ENCODE measurements around the gene ABCC8.
A peak's percentile ranks its signal among the peaks of the same experiment; 100 is the strongest.

Gene ABCC8

GRCh38 chr11:17494019-17494418 lies 17.4 kb upstream of the ABCC8 start:
- H3K4me3 Mint-ChIP-seq: no peak overlapping the region
- DNase-seq (no peak), ATAC-seq (replicated peaks) (no peak)
- H3K27ac Mint-ChIP-seq: no peak overlapping the region
- H3K36me3 Mint-ChIP-seq: no peaks in the 10 kb centered on the region
- H3K9me3 Mint-ChIP-seq: no peaks in the 10 kb centered on the region
- peaks cover 5 to 26% of the 10 kb centered on the region in 2 donors for H3K27me3 Mint-ChIP-seq
- H3K4me1 Mint-ChIP-seq: no peaks in the 10 kb centered on the region

GRCh38 chr11:17490938-17491337 lies 14.3 kb upstream of the ABCC8 start:
- no peak overlapping the region for H3K4me3 Mint-ChIP-seq
- DNase-seq (no peak), ATAC-seq (replicated peaks) (no peak)
- no peaks in the 10 kb centered on the region for H3K9me3 Mint-ChIP-seq
- no peak overlapping the region for H3K27ac Mint-ChIP-seq
- no peaks in the 10 kb centered on the region for H3K36me3 Mint-ChIP-seq
- no peaks in the 10 kb centered on the region for H3K4me1 Mint-ChIP-seq
- peaks cover 17 to 38% of the 10 kb centered on the region in 2 donors for H3K27me3 Mint-ChIP-seq

GRCh38 chr11:17490232-17490631 lies 13.6 kb upstream of the ABCC8 start:
- H3K27me3 Mint-ChIP-seq: peaks cover 17 to 38% of the 10 kb centered on the region in 2 donors
- H3K4me1 Mint-ChIP-seq: no peaks in the 10 kb centered on the region
- H3K9me3 Mint-ChIP-seq: no peaks in the 10 kb centered on the region
- no peak overlapping the region for H3K4me3 Mint-ChIP-seq
- DNase-seq (no peak), ATAC-seq (replicated peaks) (no peak)
- no peaks in the 10 kb centered on the region for H3K36me3 Mint-ChIP-seq
- H3K27ac Mint-ChIP-seq: no peak overlapping the region

- H3K4me1 Mint-ChIP-seq: no peaks in the 10 kb centered on the region
- ATAC-seq (replicated peaks) (no peak), DNase-seq (no peak)
- peaks cover 17 to 38% of the 10 kb centered on the region in 2 donors for H3K27me3 Mint-ChIP-seq
- no peaks in the 10 kb centered on the region for H3K36me3 Mint-ChIP-seq
- H3K9me3 Mint-ChIP-seq: no peaks in the 10 kb centered on the region
- H3K27ac Mint-ChIP-seq: no peak overlapping the region
- no peak overlapping the region for H3K4me3 Mint-ChIP-seq
Measured at GRCh38 chr11:17489751-17490150, 13.1 kb upstream of the ABCC8 start.

- Mint-ChIP-seq H3K27me3 (peaks cover 17 to 29% of the 10 kb centered on the region in 2 donors), H3K27ac (no peak overlapping the region), H3K36me3 (no peaks in the 10 kb centered on the region), H3K4me3 (no peak overlapping the region), H3K4me1 (no peaks in the 10 kb centered on the region), H3K9me3 (peaks cover 0 to under 1% of the 10 kb centered on the region in 2 donors)
- DNase-seq (no peak), ATAC-seq (replicated peaks) (no peak)
Measured at GRCh38 chr11:17488563-17488962, 11.9 kb upstream of the ABCC8 start.

GRCh38 chr11:17486646-17487045 lies 10.0 kb upstream of the ABCC8 start:
- Mint-ChIP-seq H3K9me3 (peaks cover 0 to 3% of the 10 kb centered on the region in 2 donors), H3K36me3 (no peaks in the 10 kb centered on the region), H3K27ac (no peak overlapping the region), H3K4me3 (no peak overlapping the region), H3K27me3 (peaks cover 16 to 27% of the 10 kb centered on the region in 2 donors), H3K4me1 (no peaks in the 10 kb centered on the region)
- ATAC-seq (replicated peaks) (no peak), DNase-seq (no peak)

- peaks cover 0 to 3% of the 10 kb centered on the region in 2 donors for H3K9me3 Mint-ChIP-seq
- no peaks in the 10 kb centered on the region for H3K36me3 Mint-ChIP-seq
- H3K4me3 Mint-ChIP-seq: no peak overlapping the region
- ATAC-seq (replicated peaks) (no peak), DNase-seq (no peak)
- peaks cover 25 to 28% of the 10 kb centered on the region in 2 donors for H3K27me3 Mint-ChIP-seq
- H3K4me1 Mint-ChIP-seq: no peaks in the 10 kb centered on the region
- no peak overlapping the region for H3K27ac Mint-ChIP-seq
Measured at GRCh38 chr11:17483505-17483904, 6.9 kb upstream of the ABCC8 start.

- no peaks in the 10 kb centered on the region for H3K4me1 Mint-ChIP-seq
- no peaks in the 10 kb centered on the region for H3K36me3 Mint-ChIP-seq
- ATAC-seq (replicated peaks) (no peak), DNase-seq (no peak)
- peaks cover 33 to 37% of the 10 kb centered on the region in 2 donors for H3K27me3 Mint-ChIP-seq
- peaks cover 0 to 3% of the 10 kb centered on the region in 2 donors for H3K9me3 Mint-ChIP-seq
- H3K4me3 Mint-ChIP-seq: no peak overlapping the region
- H3K27ac Mint-ChIP-seq: no peak overlapping the region
Measured at GRCh38 chr11:17481905-17482304, 5.3 kb upstream of the ABCC8 start.

- H3K4me1 Mint-ChIP-seq: peaks cover 0 to 5% of the 10 kb centered on the region in 2 donors
- no peak for ATAC-seq (replicated peaks)
- no peak for DNase-seq
- H3K9me3 Mint-ChIP-seq: peaks cover 0 to 3% of the 10 kb centered on the region in 2 donors
- no peak overlapping the region for H3K4me3 Mint-ChIP-seq
- H3K27ac Mint-ChIP-seq: no peak overlapping the region
- peaks cover 46 to 58% of the 10 kb centered on the region in 2 donors for H3K27me3 Mint-ChIP-seq
- no peaks in the 10 kb centered on the region for H3K36me3 Mint-ChIP-seq
Measured at GRCh38 chr11:17479284-17480214, 2.9 kb upstream of the ABCC8 start.

GRCh38 chr11:17478070-17478469 lies 1.4 kb upstream of the ABCC8 start:
- ATAC-seq (replicated peaks): no peak
- H3K36me3 Mint-ChIP-seq: no peaks in the 10 kb centered on the region
- peaks cover 60 to 73% of the 10 kb centered on the region in 2 donors for H3K27me3 Mint-ChIP-seq
- H3K4me1 Mint-ChIP-seq: peaks cover 0 to 5% of the 10 kb centered on the region in 2 donors
- no peak overlapping the region for H3K4me3 Mint-ChIP-seq
- DNase-seq: no peak
- no peak overlapping the region for H3K27ac Mint-ChIP-seq
- no peaks in the 10 kb centered on the region for H3K9me3 Mint-ChIP-seq

- H3K27me3 Mint-ChIP-seq: peaks cover 62 to 80% of the 10 kb centered on the region in 2 donors
- H3K9me3 Mint-ChIP-seq: no peaks in the 10 kb centered on the region
- H3K27ac Mint-ChIP-seq: no peak overlapping the region
- no peaks in the 10 kb centered on the region for H3K36me3 Mint-ChIP-seq
- H3K4me1 Mint-ChIP-seq: peaks cover 0 to 5% of the 10 kb centered on the region in 2 donors
- DNase-seq: no peak
- ATAC-seq (replicated peaks): no peak
- H3K4me3 Mint-ChIP-seq: no peak overlapping the region
Measured at GRCh38 chr11:17477361-17477760, 716 bp upstream of the ABCC8 start.

- H3K4me1 Mint-ChIP-seq: peaks cover 0 to 5% of the 10 kb centered on the region in 2 donors
- no peaks in the 10 kb centered on the region for H3K9me3 Mint-ChIP-seq
- ATAC-seq (replicated peaks) (no peak), DNase-seq (no peak)
- H3K27ac Mint-ChIP-seq: no peak overlapping the region
- no peaks in the 10 kb centered on the region for H3K36me3 Mint-ChIP-seq
- H3K27me3 Mint-ChIP-seq: peaks cover 62 to 80% of the 10 kb centered on the region in 2 donors
- no peak overlapping the region for H3K4me3 Mint-ChIP-seq
Measured at GRCh38 chr11:17477084-17477333, 364 bp upstream of the ABCC8 start.

- Mint-ChIP-seq H3K9me3 (no peaks in the 10 kb centered on the region), H3K27ac (no peak overlapping the region), H3K4me3 (peak overlapping the region; percentile 33 to 42), H3K27me3 (peaks cover 62 to 81% of the 10 kb centered on the region in 2 donors), H3K4me1 (peaks cover 0 to 5% of the 10 kb centered on the region in 2 donors), H3K36me3 (no peaks in the 10 kb centered on the region)
- DNase-seq: no peak
- ATAC-seq (replicated peaks): no peak
Measured at GRCh38 chr11:17475666-17476316, 854 bp downstream of the ABCC8 start.

- DNase-seq: no peak
- H3K4me1 Mint-ChIP-seq: peaks cover 0 to 5% of the 10 kb centered on the region in 2 donors
- no peak overlapping the region for H3K4me3 Mint-ChIP-seq
- no peaks in the 10 kb centered on the region for H3K36me3 Mint-ChIP-seq
- H3K27ac Mint-ChIP-seq: no peak overlapping the region
- ATAC-seq (replicated peaks): peak in 1 of 2 donors; percentile 21
- peaks cover 58 to 71% of the 10 kb centered on the region in 2 donors for H3K27me3 Mint-ChIP-seq
- peaks cover 0 to 3% of the 10 kb centered on the region in 2 donors for H3K9me3 Mint-ChIP-seq
Measured at GRCh38 chr11:17473071-17473744, 3.4 kb downstream of the ABCC8 start.
